Renal cortical epithelial cell (primary cell): ENCODE data around the gene PAQR5. TPM values are rescaled to one million over a fixed set of nuclear protein-coding genes. Genes with fewer than 3 reads are reported as not detected.

Source experiments
- DNase-seq: peaks from one replicate; pipeline ENCODE4 v3.0.0-alpha.2; 2011; ENCODE audit warnings: low read depth
- total RNA-seq: library from RNA; depleted of rRNA; stranded (reverse); fragments of >200 nt; gene quantifications from 2 replicates; pipeline ENCODE4 v1.2.3, GENCODE V29; 2014

The PAQR5 gene
- total RNA-seq, 1 donor from 2014 or later = 8.2 TPM

DNA sequence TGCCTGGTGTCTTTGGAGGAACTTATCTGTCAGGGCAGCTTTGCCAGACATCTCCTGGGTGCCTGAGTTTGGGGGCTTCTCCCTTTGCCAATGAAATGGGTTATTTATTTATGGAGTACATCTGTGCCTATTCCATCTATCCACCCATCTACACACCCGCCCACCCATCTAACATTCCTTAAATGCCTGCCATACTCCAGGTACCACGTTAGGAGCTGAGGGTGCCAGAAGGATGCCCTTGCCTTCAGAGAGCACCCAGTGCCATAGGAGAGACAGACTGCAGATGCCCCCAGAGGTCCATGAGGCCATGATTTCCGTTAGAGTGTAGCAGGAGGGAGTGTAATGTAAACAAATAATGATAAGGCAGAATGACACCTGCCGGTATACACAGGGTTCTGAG is 93.6 kb downstream of the PAQR5 start:
- peak; percentile 16 for DNase-seq

DNA sequence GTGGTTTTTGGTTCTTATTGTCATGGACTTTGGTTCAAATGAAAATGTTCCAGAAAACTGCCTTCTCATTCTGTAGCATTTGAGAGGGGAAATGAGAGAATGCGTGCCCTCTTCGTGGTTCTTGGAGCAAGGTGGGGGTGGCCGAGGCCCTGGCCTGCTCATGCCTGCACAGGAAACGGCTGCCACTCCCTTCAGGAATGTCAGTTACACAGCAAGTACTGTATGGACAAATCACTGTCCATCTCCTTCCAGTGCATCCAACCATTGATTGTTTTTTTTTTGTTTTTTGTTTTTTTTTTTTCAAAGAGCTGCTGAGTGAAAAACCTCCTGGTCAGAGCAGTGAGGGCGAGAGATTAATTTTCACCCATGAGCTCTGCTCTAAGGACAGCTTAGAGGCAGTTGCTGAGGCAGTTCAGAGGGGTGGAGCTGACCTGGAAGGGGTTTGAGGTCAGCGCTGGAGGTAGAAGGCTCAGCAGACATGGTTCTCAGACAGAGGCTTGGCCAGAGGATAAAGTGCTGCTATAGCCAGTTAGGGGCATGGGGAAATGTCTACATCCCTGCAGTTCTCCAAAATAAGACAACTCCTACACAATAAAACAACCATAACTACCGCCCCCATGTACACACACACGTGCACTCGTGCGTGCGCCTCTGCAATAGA is 95.2 kb downstream of the PAQR5 start:
- peak; percentile 75 for DNase-seq

DNA sequence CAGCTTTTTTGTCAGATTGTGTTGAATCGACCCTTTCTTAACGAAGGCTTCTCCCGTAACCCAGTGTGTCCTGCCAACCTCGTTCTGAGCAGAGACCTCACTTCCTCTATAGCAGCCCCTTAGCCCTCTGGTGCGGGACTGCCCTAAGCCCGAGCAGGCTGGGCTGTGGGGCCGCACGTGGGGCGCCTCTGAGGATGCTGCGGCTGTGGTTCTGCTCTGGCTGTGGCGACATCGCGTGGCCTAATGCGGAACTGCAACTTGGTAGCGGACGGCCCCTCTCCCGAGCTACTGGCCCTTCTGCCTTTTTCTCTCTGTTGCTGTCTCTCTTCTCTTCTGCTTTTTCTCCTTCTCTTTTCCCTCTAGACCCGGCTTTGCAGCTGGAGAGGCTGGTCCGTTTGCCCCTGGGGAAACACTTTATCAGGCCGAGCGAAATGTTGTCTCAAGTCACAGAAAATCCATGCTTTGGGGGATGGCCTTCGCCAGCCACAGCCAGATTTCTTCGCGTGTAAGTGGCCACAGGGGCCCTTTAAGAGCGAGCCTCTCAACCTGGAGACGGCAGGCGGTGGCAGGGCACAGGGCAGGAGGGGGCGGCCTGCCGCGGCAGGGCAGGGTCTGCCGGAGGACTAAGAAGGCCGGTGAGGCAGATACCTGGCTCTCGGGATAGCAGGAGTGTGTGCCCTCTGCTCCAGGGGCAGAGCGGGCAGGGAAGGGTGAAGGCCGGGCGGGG is 96.0 kb downstream of the PAQR5 start:
- peak; percentile 24 for DNase-seq

DNA sequence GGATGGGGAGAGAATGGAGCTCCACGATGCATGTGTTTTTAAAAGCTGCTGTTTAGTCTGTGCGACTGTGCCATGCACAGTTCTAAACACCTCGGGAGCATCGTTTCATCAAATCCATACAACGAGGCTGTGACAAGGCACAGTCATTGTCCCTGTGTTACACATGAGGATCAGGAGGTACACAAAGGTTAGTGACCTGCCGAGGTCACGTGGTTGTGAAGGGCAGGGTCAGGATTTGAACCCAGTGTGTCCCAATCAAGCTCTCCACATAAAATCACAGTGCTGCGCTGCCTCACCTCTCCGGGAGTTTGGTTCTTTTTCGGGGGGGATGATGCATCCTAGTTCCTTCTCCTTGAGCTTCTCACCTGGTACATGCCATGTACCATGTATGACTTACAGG is 96.7 kb downstream of the PAQR5 start:
- no peak for DNase-seq

DNA sequence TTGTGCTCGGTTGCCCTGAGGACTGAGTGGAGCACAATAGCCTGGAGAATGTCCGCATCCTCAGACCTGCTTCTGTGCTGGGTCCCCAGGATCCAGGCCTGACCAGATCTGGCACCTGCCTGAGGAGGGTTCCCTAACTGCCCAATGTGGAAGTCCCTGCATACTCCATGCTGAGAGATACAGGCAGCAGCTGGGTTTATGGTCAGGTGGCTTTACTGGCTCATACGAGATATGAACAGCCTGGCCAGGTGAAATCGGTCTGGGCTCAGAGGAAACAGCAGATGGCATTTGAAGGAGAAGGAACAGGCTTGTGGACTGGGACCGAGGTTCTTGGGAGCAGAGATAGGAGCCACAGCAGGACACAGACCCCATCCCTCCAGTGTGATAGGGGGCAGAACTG is 97.3 kb downstream of the PAQR5 start:
- DNase-seq = no peak

DNA sequence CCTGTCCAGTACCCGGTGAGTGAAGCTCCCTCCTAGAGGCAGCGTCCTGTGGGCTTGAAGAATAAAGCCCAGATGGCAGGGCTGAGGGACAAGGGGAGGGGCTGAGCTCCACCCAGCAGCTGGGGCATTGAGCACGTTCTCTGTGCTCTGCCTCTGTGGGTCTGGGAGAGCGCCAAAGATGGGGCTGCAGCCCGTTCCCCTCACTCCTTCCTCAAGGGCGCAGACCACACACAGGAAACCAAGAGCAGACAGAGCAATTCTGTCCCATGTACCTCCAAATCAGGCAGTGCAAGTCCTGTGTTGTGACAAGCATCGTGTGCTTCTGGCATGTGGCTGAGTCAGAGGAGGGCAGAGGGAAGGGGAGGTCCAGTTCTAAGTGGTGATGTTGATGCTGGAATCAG is 99.8 kb downstream of the PAQR5 start:
- peak; percentile 42 for DNase-seq

DNA sequence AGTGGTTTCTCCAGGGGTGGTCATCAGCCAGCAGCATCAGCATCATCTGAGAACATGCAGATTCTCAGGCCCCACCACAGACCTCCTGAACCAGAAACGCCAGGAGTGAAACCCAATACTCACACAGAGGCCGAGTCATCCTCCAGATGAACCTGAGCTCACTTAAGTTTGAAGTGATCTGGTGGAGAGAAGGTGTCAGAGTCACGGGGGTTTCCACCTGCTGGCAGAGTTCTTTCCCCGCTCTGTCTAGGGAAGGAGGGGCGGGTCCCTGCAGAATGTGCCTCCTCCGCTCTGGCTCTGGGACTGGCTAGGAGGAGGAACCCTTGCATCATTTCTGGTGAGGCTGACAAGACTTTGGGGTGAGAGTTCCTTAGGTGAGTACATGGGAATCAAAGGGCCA is 102.1 kb downstream of the PAQR5 start:
- DNase-seq = no peak

DNA sequence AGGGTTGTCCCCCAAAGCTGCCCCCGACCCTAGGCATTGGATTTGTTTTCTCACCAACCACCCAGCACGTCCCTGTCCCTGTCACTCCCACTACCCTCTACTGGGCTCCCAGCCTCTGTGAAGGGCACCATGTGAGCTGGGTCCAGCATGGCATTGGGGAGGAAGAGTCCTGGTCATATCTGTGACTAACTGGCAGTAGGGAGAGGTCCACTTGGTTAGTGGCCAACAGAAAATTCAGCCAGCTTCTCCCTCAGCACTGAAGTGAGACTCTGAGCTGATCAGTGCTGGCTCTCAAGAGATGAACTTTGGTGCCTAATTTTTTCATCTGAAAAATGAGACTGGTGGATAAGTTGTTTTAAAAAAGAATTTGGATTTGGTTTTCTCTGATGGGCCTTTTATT is 104.1 kb downstream of the PAQR5 start:
- no peak for DNase-seq

DNA sequence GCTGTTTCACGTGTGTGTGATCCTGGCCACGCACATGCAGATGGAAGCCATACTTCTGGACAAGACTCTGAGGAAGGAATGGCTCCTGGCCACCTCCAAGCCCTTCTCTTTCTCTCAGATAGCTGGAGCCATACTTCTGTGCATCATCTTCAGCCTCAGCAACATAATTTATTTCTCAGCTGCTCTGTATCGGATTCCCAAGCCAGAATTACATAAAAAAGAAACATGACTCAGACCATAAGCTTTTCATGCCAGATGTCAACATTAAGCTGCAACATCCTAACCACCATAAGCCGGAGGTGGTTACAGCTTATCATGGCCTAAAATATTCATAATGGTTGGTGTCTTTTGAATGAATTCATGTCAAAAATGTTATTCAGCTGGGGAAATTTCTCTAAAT is 104.9 kb downstream of the PAQR5 start:
- DNase-seq = no peak

DNA sequence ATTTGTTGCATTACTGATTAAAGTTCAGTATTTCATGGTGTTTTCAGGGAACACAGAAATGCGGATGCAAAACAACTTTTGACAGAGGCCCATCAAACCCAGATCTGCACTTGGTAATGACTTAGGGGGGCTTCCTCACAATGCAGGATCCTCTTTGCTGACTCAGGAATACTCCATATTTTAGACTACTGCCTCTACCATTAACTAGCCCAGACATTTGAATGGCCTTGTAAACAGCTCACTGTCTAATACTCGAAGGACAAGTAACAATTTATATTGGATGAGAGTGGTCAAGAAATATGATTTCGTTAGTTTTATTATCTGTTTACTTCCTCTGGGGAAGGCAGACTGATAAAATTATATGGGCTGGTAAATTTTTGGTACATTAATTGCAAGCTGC is 106.4 kb downstream of the PAQR5 start:
- DNase-seq = no peak

DNA sequence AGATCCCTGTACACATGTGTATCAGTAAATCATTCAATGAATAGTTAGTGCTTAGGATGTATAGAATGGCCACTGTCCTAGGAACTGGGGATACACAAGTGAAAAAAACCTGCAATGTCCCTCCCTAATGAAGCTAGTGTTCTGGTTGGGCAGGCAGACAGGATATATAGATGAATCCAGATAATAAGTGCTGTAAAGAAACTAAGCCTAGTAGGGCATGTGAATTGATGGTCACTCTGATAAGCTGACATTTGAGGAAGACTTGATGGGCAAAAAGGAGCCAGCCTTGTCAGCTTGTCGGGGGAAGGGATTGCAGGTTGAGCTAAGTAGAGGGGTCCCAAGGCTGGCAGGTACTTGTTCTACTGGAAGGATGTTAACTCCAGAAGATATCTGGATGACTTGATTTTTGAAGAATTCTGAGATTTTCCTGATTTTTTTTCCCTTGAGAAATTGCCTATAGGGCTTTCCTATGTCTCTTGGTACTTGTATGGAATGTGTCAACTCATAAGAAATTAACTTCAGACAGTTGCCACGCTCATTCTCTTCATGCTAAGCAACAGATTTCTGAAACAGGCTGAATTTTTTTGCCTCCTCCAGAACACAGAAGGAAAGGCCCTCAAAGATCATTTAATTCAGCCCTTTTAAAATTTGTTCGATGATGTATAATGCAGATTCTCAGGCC is 109.1 kb downstream of the PAQR5 start:
- no peak for DNase-seq

DNA sequence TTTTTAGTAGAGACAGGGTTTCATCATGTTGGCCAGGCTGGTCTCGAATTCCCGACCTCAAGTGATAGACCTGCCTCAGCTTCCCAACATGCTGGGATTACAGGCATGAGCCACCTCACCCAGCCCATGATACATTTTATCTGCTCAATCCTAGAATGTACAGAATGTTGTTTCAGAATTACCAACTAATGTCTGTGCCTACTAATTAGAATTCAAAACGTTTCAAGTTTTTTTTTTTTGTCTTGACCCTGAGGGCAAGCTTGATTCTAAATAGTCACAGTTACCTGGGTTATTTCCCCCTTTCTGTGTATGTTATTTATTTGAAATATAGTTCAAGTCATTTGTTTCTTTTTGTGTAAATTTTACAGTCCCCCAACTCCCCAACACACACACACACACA is 110.1 kb downstream of the PAQR5 start:
- DNase-seq = no peak

DNA sequence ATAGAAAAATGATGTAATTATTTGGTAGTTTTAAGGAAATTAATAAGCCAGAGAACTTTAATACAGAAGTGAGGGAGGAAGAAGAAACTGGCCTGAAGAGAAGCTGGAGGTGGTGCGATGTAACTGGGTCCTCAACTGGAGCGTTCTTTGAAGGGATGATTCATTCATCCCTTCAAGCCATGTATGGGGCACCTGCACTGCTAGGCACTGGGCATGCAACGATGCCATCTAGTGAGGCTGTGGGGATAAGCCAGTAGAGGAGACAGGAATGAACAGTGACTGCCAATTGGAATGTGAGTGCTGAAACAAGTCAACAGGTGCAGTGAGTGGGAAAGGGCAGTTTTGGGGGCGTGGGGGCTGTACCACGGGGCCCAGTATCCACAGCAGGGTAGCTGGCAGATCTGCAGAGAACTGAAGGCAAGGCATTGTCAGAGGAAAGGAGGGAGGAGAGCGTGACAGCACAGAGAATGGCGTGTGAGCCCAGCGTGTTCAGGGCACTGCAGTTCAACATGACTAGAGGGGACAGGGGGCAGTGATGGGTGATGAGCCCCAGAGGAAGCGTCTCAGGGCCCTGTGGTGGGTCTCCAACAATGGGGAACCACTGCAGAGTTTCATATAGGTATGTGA is 111.6 kb downstream of the PAQR5 start:
- DNase-seq = peak; percentile 75

DNA sequence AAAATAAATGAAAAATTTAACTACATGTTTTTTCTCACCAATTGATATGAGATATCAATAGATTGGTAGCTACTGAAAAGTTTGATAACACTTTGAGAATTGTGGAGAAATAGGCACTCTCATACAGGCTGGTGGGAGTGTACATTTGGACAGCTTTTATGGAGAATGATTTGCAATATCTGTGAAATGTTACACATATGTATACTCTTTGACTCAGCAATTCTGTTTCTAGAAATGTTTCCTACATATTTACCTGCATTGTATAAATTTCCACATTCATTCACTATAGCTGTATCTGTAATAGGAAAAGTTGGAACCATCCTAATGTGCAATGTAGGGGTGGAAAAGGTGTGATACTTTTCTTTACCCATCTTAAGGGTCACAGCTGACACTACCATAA is 113.6 kb downstream of the PAQR5 start:
- DNase-seq = no peak

DNA sequence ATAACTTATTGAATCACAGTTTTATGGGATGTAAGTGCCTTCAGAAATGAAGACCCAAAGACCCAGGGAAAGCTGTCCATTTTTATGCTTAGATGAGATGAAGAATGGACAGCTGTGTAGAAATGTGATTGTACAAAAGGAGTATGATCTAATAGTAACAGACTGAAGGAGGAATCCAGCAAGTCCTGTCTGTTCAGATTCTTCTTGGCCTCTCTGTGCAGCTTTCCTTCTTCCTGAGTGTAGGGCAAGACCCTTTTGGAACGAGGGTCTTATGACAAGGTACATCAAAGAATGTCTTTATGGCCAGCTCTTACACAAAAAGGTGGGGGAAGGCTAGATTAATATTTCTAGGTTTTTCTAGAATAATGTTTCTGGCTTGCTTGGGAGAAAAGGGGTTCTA is 114.0 kb downstream of the PAQR5 start:
- DNase-seq = no peak

DNA sequence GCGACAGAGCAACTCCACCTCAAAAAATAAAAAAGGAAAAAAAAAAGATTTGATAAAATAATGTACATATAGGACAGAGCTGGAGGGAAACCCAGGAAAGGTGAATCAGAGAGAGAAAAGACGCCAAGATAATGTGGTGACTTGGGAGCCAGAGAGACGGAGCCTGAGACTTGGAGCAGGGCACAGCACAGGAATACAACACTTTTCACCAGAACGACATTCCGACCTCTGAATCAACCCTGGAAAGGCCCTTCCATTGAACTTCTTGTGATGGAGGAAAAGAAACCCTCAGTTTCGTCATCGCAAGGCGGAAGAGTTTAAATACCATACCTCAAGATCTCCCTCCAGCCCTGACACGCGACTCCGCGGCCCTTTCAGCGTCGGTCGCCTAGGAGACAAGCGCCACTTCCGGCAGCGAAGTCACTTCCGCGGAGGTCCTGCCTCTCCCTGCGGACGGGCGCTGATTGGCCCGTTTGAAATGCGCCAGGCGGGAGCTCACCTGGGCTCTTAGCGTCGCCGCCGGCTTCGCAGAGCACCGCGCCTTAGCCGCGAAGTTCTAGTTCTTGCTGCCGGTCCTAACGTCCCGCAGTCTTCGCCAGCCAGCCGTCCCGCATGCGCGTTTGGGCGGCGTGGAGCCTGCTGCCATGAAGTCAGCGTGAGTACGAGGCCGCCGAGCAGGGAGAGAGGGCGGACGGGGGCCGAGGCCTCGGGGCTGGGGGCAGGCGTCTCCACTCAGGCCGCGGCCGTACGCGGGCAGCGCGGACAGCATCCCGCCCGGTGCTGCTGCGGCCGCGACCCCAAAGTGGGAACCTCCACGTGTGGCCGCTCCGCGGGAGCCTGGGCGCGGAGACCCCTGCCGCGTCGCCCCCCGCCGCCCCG is 115.3 kb downstream of the PAQR5 start, which contains the start of gene KIF23:
Gene KIF23 (plus strand): TSS at position 528 of the 879 bp plus-strand sequence. CDS start 117 bp downstream, at position 645.
- DNase-seq = peak; percentile 86

DNA sequence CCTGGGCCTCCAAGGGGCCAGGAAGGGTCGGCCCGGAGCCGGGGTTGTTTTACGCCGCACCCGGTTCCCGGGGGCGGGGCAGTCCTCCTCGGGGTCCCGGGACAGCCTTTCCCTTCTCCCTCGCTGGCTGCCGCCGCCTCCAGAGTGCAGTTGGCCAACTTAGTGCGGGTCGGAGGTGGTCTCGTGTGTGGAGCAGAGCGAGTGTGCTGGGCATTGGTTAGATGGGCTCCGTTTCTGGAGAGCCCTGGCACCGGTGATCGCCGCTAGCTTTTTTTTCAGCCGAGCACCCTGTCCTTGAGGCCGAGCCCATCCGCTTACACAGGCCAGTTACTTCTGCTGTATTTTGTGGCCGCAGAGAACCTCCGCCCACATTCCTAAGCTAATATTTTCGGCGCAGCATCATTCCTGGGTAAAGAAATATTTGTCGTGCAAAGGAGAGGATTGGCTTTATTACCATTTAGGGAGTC is 116.0 kb downstream of the PAQR5 start:
- peak; percentile 82 for DNase-seq

DNA sequence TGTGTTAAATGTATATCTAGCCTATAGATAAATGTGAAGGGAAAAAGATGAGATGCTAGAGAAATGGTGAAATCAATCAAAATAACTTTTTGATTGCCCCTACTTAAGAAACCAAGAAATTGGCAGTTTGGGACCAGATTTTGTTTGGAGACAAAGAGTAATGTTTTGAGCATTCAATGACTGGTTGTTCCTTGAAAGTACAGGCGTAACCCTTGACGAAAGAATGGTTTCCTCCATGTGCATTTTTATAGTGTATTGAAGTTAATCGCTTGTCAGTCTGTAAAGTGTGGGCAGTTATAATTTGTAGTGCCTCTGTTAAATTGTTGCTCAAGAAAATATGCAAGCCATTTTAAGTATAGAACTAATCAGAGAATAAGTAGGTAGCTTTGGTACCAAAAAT is 116.7 kb downstream of the PAQR5 start:
- DNase-seq = no peak

DNA sequence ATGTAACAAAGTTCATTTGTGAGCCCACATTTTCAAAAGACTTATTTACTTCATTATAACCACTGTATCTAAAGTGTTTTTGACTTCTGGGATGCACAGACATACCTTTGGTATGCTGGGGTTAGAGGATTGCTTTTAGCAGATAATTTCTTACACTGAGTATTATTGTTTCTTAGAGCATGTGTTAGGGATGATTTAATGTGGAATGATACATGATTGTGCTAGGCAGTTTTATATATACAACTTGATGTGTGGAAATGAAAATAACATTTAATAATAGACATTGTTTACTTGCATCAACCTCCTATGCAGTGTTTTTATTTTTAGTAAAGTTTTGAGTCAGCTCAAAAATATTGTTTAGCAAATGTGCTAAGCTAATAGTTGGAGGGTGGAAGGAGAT is 118.9 kb downstream of the PAQR5 start:
- no peak for DNase-seq

DNA sequence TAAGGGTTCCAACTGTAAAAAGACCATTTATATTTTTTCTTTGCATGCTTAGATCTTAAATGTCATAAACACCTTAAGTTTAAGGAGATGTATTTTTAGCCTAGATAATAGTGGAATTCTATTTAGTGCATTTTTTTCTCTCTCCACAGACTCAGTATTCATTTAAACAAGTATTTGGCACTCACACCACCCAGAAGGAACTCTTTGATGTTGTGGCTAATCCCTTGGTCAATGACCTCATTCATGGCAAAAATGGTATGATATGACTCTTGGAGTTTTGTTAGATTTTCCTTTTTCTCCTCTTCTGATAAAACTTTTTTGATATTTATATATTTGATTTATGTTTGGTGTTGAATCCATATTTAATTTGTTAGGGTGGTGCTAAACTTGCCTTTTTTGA is 122.8 kb downstream of the PAQR5 start:
- DNase-seq = no peak

DNA sequence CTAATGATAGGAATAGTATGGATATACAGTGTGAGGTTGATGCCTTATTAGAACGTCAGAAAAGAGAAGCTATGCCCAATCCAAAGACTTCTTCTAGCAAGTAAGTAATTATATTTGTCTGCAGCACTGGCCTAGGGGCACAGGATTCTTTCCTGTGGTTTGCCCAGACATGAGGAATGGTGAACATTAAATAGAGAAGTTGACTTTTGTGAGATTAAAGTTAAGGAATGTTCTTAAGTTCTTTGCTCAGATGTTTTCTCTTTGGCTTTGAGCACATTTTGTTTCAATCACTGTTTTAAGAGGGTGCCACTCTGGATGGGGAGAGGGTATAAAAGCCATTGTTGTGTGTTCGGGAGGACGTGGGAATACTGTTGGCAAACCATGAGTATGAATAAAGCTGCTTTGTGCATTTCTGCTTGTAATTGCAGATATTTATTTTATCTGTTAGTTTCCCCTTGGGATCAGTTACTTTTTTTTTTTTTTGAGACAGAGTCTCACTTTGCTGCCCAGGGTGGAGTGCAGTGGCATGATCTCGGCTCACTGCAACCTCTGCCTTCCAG is 123.7 kb downstream of the PAQR5 start:
- peak; percentile 42 for DNase-seq
